BJ (cell line): ENCODE results near the gene CENPP. TPM values are rescaled to one million over a fixed set of nuclear protein-coding genes. Genes with fewer than 3 reads are reported as not detected.

Experiments used
- CTCF ChIA-PET: fragments of 350-600 bp; formaldehyde crosslinking; extraction: SDS; loops from one replicate; lab custom pipeline; 2021; ENCODE audit warnings: antibody characterized with exemption, inconsistent platforms; lab: Yijun Ruan, JAX
- POLR2A ChIA-PET: fragments of 300-600 bp; sonication (Branson Sonifier 250); formaldehyde crosslinking; extraction: SDS; loops from one replicate; lab custom pipeline; 2021; ENCODE audit warnings: antibody characterized with exemption; lab: Charles Lee
- DNase-seq: peaks from one replicate; pipeline ENCODE4 v3.0.0-alpha.2; 2011; ENCODE audit warnings: low read depth
- H3K27me3 ChIP-seq: 2 replicates; pipeline ENCODE4 v1.6.0; 2011; ENCODE audit warnings: low read length; ENCODE audit not compliant: control insufficient read depth, insufficient read depth
- H3K36me3 ChIP-seq: 2 replicates; pipeline ENCODE4 v1.5.1; 2011; ENCODE audit warnings: low read length; ENCODE audit not compliant: control insufficient read depth, insufficient read depth
- H3K4me3 ChIP-seq: 2 replicates; pipeline ENCODE4 v1.5.1; 2011; ENCODE audit warnings: low read depth, mild to moderate bottlenecking, control low read depth, low read length
- CTCF ChIP-seq: IDR thresholded peaks from 2 replicates; pipeline ENCODE4 v1.5.1; 2011; ENCODE audit warnings: low read depth, mild to moderate bottlenecking, control low read depth, inconsistent platforms, low read length, moderate library complexity; ENCODE audit not compliant: insufficient read depth
- polyA plus RNA-seq: library from polyadenylated mRNA; depleted of rRNA; stranded (reverse); fragments of >200 nt; gene quantifications from 2 replicates; pipeline ENCODE4 v1.2.3, GENCODE V29; 2011

The CENPP gene
- polyA plus RNA-seq, 1 experiment, result 1.3 TPM

GRCh38 chr9:92638621-92639101 is 312.9 kb downstream of the CENPP start:
- DNase-seq, result no peak
- TF ChIP-seq CTCF, result no peak
- Histone ChIP-seq H3K36me3 (peaks cover 39% of the 10 kb centered on the region), H3K4me3 (no peak overlapping the region), H3K27me3 (no peaks in the 10 kb centered on the region)
- ChIA-PET POLR2A (no interaction called here), CTCF (interaction anchor here (0.6 to 1.4 kb wide), 4 partner anchors 200 to 500 kb away, joined by 3 to 4 read pairs (median 3); no protein-coding TSS in a partner anchor)

GRCh38 chr9:92639124-92639523 is 313.4 kb downstream of the CENPP start:
- no peaks in the 10 kb centered on the region for H3K27me3 ChIP-seq
- POLR2A ChIA-PET, result no interaction called here
- CTCF ChIA-PET, result interaction anchor here (0.6 to 1.4 kb wide), 3 partner anchors 200 to 500 kb away, joined by 3 to 4 read pairs (median 3); no protein-coding TSS in a partner anchor
- DNase-seq, result no peak
- TF ChIP-seq CTCF, result no peak
- no peak overlapping the region for H3K4me3 ChIP-seq
- H3K36me3 ChIP-seq, result peaks cover 37% of the 10 kb centered on the region

- TF ChIP-seq CTCF, result no peak
- ChIA-PET CTCF (interaction anchor here (1.0 kb wide), 1 partner anchor 501 kb away, joined by 4 read pairs; no protein-coding TSS in a partner anchor), POLR2A (no interaction called here)
- no peak for DNase-seq
- Histone ChIP-seq H3K36me3 (peaks cover 37% of the 10 kb centered on the region), H3K27me3 (no peaks in the 10 kb centered on the region), H3K4me3 (no peak overlapping the region)
Measured at GRCh38 chr9:92639791-92640271, 314.1 kb downstream of the CENPP start.

- Histone ChIP-seq H3K4me3 (no peak overlapping the region), H3K27me3 (no peaks in the 10 kb centered on the region), H3K36me3 (peaks cover 37% of the 10 kb centered on the region)
- TF ChIP-seq CTCF, result no peak
- POLR2A ChIA-PET, result no interaction called here
- DNase-seq, result no peak
- CTCF ChIA-PET, result no interaction called here
Measured at GRCh38 chr9:92640398-92641091, 314.8 kb downstream of the CENPP start.

- CTCF ChIA-PET, result interaction anchor here (0.6 to 0.7 kb wide), 2 partner anchors 201 to 1816 kb away, joined by 3 read pairs; no protein-coding TSS in a partner anchor
- H3K4me3 ChIP-seq, result no peak overlapping the region
- TF ChIP-seq CTCF, result no peak
- peaks cover 37% of the 10 kb centered on the region for H3K36me3 ChIP-seq
- POLR2A ChIA-PET, result no interaction called here
- H3K27me3 ChIP-seq, result no peaks in the 10 kb centered on the region
- no peak for DNase-seq
Measured at GRCh38 chr9:92641092-92641809, 315.5 kb downstream of the CENPP start.
